GM18498 (cell line): ENCODE measurements around the gene FOXN1.
"Not testable (repeated sequence)": the region's sequence is repeated elsewhere in the genome, so short reads cannot be mapped to it uniquely, and the experiment has no call there.

Experiments used
- ATAC-seq: cut with Tn5 transposase; IDR thresholded peaks from one replicate; pipeline ENCODE4 v1.9.1; 2021; ENCODE audit warnings: mild to moderate bottlenecking, moderate library complexity; ENCODE audit not compliant: unreplicated experiment

FOXN1 gene

GRCh38 chr17:28505986-28506665 is at the start of gene FOXN1:
Gene FOXN1, plus strand, starts transcription at chr17:28506348. Its CDS starts 17,622 bp downstream, at chr17:28523970.
- ATAC-seq = no peak

- ATAC-seq = no peak
Measured at GRCh38 chr17:28457890-28458289, 48.3 kb upstream of the FOXN1 start.

- ATAC-seq = not testable (repeated sequence)
Measured at GRCh38 chr17:28458881-28459280, 47.3 kb upstream of the FOXN1 start.

- ATAC-seq = no peak
Measured at GRCh38 chr17:28460901-28461300, 45.2 kb upstream of the FOXN1 start.

- no peak for ATAC-seq
Measured at GRCh38 chr17:28466001-28466400, 40.1 kb upstream of the FOXN1 start.

GRCh38 chr17:28466521-28467048 is 39.6 kb upstream of the FOXN1 start:
- no peak for ATAC-seq

GRCh38 chr17:28467456-28468025 is 38.6 kb upstream of the FOXN1 start:
- no peak for ATAC-seq

- ATAC-seq = not testable (repeated sequence)
Measured at GRCh38 chr17:28468033-28468735, 38.0 kb upstream of the FOXN1 start.

- peak; percentile 66 for ATAC-seq
Measured at GRCh38 chr17:28468781-28469180, 37.4 kb upstream of the FOXN1 start.

GRCh38 chr17:28469376-28469775 is 36.8 kb upstream of the FOXN1 start:
- ATAC-seq = no peak

- no peak for ATAC-seq
Measured at GRCh38 chr17:28470266-28470913, 35.8 kb upstream of the FOXN1 start.

GRCh38 chr17:28470914-28471366 is 35.2 kb upstream of the FOXN1 start:
- no peak for ATAC-seq

- no peak for ATAC-seq
Measured at GRCh38 chr17:28471531-28472342, 34.4 kb upstream of the FOXN1 start.

- ATAC-seq = no peak
Measured at GRCh38 chr17:28472871-28473497, 33.2 kb upstream of the FOXN1 start.

GRCh38 chr17:28473542-28473941 is 32.6 kb upstream of the FOXN1 start, which contains the start of gene SLC13A2:
Gene SLC13A2, plus strand, starts transcription at chr17:28473644. Its CDS starts 69 bp downstream, at chr17:28473713.
- no peak for ATAC-seq

- ATAC-seq = no peak
Measured at GRCh38 chr17:28474111-28474531, 32.0 kb upstream of the FOXN1 start.

- ATAC-seq = no peak
Measured at GRCh38 chr17:28475151-28475900, 30.8 kb upstream of the FOXN1 start.

GRCh38 chr17:28476076-28476865 is 29.9 kb upstream of the FOXN1 start:
- no peak for ATAC-seq
